ENCODE measurements around the gene PIK3IP1.

DNA sequence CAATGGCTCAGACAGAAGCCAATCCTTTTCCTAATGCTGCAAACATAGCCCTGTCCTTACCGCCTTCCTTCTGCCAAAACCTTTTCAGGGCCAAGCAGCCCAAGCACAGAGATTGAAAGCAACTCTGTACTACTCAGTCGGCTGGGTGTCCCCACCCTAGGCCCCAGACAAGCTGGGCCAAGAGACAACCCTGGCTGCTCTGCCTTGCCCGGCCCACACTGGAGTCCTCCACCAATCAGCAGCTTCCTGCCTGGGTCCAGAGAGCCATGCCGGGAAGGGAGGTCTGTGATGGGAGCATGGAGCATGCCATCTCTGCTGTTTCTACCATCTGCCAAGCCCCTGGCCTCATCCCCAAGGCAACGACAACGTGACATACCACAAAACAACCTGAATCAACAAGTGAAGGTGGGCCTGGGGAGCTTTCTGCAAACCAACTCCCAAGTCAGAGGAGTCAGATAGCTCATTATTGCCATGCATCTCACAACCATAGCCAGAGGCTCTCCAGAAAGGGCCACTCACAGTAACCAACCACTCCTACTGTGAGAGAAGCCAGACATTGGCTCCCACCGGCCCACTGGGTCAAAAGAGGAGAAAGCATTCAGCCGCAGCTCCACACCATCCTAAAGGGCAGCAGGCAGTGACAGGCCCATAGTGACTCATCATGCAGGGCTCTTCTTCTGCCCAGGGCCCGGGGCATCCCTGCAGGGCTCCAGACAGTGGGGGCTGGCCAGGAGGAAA, 35.7 kb upstream of the PIK3IP1 start:
- TF ChIP-seq, protein P1, sequence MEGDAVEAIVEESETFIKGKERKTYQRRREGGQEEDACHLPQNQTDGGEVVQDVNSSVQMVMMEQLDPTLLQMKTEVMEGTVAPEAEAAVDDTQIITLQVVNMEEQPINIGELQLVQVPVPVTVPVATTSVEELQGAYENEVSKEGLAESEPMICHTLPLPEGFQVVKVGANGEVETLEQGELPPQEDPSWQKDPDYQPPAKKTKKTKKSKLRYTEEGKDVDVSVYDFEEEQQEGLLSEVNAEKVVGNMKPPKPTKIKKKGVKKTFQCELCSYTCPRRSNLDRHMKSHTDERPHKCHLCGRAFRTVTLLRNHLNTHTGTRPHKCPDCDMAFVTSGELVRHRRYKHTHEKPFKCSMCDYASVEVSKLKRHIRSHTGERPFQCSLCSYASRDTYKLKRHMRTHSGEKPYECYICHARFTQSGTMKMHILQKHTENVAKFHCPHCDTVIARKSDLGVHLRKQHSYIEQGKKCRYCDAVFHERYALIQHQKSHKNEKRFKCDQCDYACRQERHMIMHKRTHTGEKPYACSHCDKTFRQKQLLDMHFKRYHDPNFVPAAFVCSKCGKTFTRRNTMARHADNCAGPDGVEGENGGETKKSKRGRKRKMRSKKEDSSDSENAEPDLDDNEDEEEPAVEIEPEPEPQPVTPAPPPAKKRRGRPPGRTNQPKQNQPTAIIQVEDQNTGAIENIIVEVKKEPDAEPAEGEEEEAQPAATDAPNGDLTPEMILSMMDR (IDR thresholded peaks at IDR 0.05; ENCODE audit: poor library complexity): no peak
- TF ChIP-seq EZH2 (IDR thresholded peaks at IDR 0.05; ENCODE audit: borderline replicate concordance): no peak

Measured in hepatocyte (in vitro differentiated cells).